IMR-90 (cell line): ENCODE data around the gene PRF1. TPM values are rescaled to one million over a fixed set of nuclear protein-coding genes. Genes with fewer than 3 reads are reported as not detected.

Experiments
- ATAC-seq: fragments of 200-7000 bp; cut with Tn5 transposase; 2 replicates; pipeline ENCODE4 v1.9.1; 2020; ENCODE audit warnings: low read depth, mild to moderate bottlenecking, moderate library complexity
- BruUV-seq: library from RNA; stranded (reverse); fragments of 400-500 nt; replicated peaks from 2 replicates; lab custom pipeline; 2021; lab: Mats Ljungman, UMichigan
- CTCF ChIA-PET: fragments of 300-600 bp; formaldehyde crosslinking; extraction: SDS; loops from one replicate; lab custom pipeline; 2021; ENCODE audit warnings: antibody characterized with exemption; lab: Yijun Ruan, JAX
- POLR2A ChIA-PET: fragments of 300-600 bp; sonication (Branson Sonifier 250); formaldehyde crosslinking; loops from one replicate; lab custom pipeline; 2022; ENCODE audit warnings: antibody characterized with exemption; ENCODE audit not compliant: unreplicated experiment; lab: Charles Lee
- DNase-seq: peaks from one replicate; pipeline ENCODE4 v3.0.0; 2013
- H2AFZ ChIP-seq: replicated peaks from 2 replicates; pipeline ENCODE3; 2013; ENCODE audit warnings: low read length, mild to moderate bottlenecking; ENCODE audit not compliant: poor library complexity
- H2AK5ac ChIP-seq: 2 replicates; pipeline ENCODE4 v1.6.1; 2013; ENCODE audit warnings: low read depth, low read length, inconsistent platforms
- H2AK9ac ChIP-seq: replicated peaks from 2 replicates; pipeline ENCODE3; 2013; ENCODE audit warnings: mild to moderate bottlenecking, low read depth, low read length, moderate library complexity; ENCODE audit not compliant: poor library complexity
- H2BK120ac ChIP-seq: 2 replicates; pipeline ENCODE4 v1.6.1; 2013; ENCODE audit warnings: low read depth, low read length, inconsistent platforms
- H2BK15ac ChIP-seq: 3 replicates; pipeline ENCODE4 v1.6.1; 2013; ENCODE audit warnings: low read depth, low read length, inconsistent platforms
- H2BK20ac ChIP-seq: 2 replicates; pipeline ENCODE4 v1.6.1; 2013; ENCODE audit warnings: low read depth, mild to moderate bottlenecking, inconsistent platforms, low read length, moderate library complexity
- H2BK5ac ChIP-seq: 2 replicates; pipeline ENCODE4 v1.6.1; 2013; ENCODE audit warnings: mild to moderate bottlenecking, low read depth, low read length, inconsistent platforms; ENCODE audit not compliant: poor library complexity, severe bottlenecking
- H3K14ac ChIP-seq: replicated peaks from 2 replicates; pipeline ENCODE4 v1.6.1; 2013; ENCODE audit warnings: low read depth, low read length, inconsistent platforms
- H3K18ac ChIP-seq: 2 replicates; pipeline ENCODE4 v1.6.1; 2013; ENCODE audit warnings: low read depth, low read length, control low read depth
- H3K23ac ChIP-seq: 2 replicates; pipeline ENCODE4 v1.6.1; 2013; ENCODE audit warnings: low read depth, low read length, inconsistent platforms
- H3K27ac ChIP-seq: 2 replicates; pipeline ENCODE4 v1.5.1; 2013; ENCODE audit warnings: mild to moderate bottlenecking, control low read depth, low read length; ENCODE audit not compliant: insufficient read depth
- H3K27me3 ChIP-seq: 2 replicates; pipeline ENCODE4 v1.6.1; 2013; ENCODE audit warnings: low read length; ENCODE audit not compliant: control insufficient read depth, insufficient read depth
- H3K36me3 ChIP-seq: 2 replicates; pipeline ENCODE4 v1.6.1; 2013; ENCODE audit warnings: low read length, mixed read lengths; ENCODE audit not compliant: control insufficient read depth, insufficient read depth
- H3K4ac ChIP-seq: 2 replicates; pipeline ENCODE4 v1.6.1; 2013; ENCODE audit warnings: low read depth, low read length, inconsistent platforms
- H3K4me1 ChIP-seq: 2 replicates; pipeline ENCODE4 v1.6.1; 2013; ENCODE audit warnings: low read length, mixed read lengths; ENCODE audit not compliant: control insufficient read depth, insufficient read depth
- H3K4me2 ChIP-seq: 2 replicates; pipeline ENCODE4 v1.6.1; 2013; ENCODE audit warnings: low read depth, mild to moderate bottlenecking, control low read depth, low read length, moderate library complexity
- H3K4me3 ChIP-seq: 2 replicates; pipeline ENCODE4 v1.5.1; 2013; ENCODE audit warnings: low read depth, mild to moderate bottlenecking, control low read depth, low read length, moderate library complexity; ENCODE audit not compliant: insufficient read depth
- H3K56ac ChIP-seq: 2 replicates; pipeline ENCODE4 v1.6.1; 2013; ENCODE audit warnings: low read length, inconsistent platforms; ENCODE audit not compliant: insufficient read depth; ENCODE audit errors: extremely low read depth
- H3K79me1 ChIP-seq, 2 experiments: 2 replicates each; pipeline ENCODE4 v1.6.1; 2013; ENCODE audit warnings: low read length in 2 of 2, inconsistent platforms in 1 of 2, low read depth in 1 of 2
- H3K9ac ChIP-seq: 2 replicates; pipeline ENCODE4 v1.6.1; 2013; ENCODE audit warnings: low read depth, low read length, control low read depth
- H3K9me1 ChIP-seq: 2 replicates; pipeline ENCODE4 v1.6.1; 2013; ENCODE audit warnings: low read length, inconsistent platforms; ENCODE audit not compliant: insufficient read depth
- H3K9me3 ChIP-seq: 2 replicates; pipeline ENCODE4 v1.6.1; 2013; ENCODE audit warnings: low read length; ENCODE audit not compliant: control insufficient read depth, insufficient read depth
- H4K20me1 ChIP-seq: 2 replicates; pipeline ENCODE4 v1.6.1; 2013; ENCODE audit warnings: low read length, inconsistent platforms; ENCODE audit not compliant: insufficient read depth
- H4K5ac ChIP-seq: 2 replicates; pipeline ENCODE4 v1.6.1; 2013; ENCODE audit warnings: mild to moderate bottlenecking, low read depth, low read length, control low read depth
- H4K8ac ChIP-seq, 2 experiments: 2 replicates each; pipeline ENCODE4 v1.6.1; 2013; ENCODE audit warnings: low read depth in 2 of 2, low read length in 2 of 2, control low read depth in 1 of 2, inconsistent platforms in 1 of 2
- H4K91ac ChIP-seq: 2 replicates; pipeline ENCODE4 v1.6.1; 2013; ENCODE audit warnings: low read depth, low read length, inconsistent platforms; ENCODE audit not compliant: insufficient read depth
- BHLHE40 ChIP-seq: fragments of 150-350 bp; IDR thresholded peaks from 2 replicates; pipeline ENCODE4 v1.6.1; 2016; ENCODE audit warnings: mild to moderate bottlenecking, low read depth, low read length
- CHD1 ChIP-seq: IDR thresholded peaks from 2 replicates; pipeline ENCODE4 v1.6.1; 2012; ENCODE audit warnings: low read depth, low read length, improper control_type of control experiment
- CTCF ChIP-seq: conservative IDR thresholded peaks from 2 replicates; pipeline ENCODE4 v1.5.1; 2012; ENCODE audit warnings: mild to moderate bottlenecking, low read depth, low read length, improper control_type of control experiment
- FOS ChIP-seq: fragments of 150-350 bp; IDR thresholded peaks from 2 replicates; pipeline ENCODE4 v1.6.1; 2016; ENCODE audit warnings: low read depth, low read length
- MAFK ChIP-seq: IDR thresholded peaks from 2 replicates; pipeline ENCODE4 v1.6.1; 2012; ENCODE audit warnings: low read depth, low read length, improper control_type of control experiment
- NFE2L2 ChIP-seq: fragments of 150-350 bp; IDR thresholded peaks from 2 replicates; pipeline ENCODE4 v1.6.1; 2016; ENCODE audit warnings: low read depth, mild to moderate bottlenecking, low read length
- POLR2A ChIP-seq: IDR thresholded peaks from 2 replicates; pipeline ENCODE4 v1.6.1; 2012; ENCODE audit warnings: mild to moderate bottlenecking, low read depth, low read length
- RCOR1 ChIP-seq: IDR thresholded peaks from 2 replicates; pipeline ENCODE4 v1.6.1; 2012; ENCODE audit warnings: mild to moderate bottlenecking, low read length, improper control_type of control experiment; ENCODE audit not compliant: insufficient replicate concordance
- SMC3 ChIP-seq: fragments of 150-350 bp; IDR thresholded peaks from 2 replicates; pipeline ENCODE4 v1.6.1; 2016; ENCODE audit warnings: low read depth, mild to moderate bottlenecking, antibody characterized with exemption, low read length, moderate library complexity
- WGBS, 2 experiments: methylation state at CpG; one replicate each; pipeline versions ENCODE4 v1.1.5 to v1.1.7; 2013; ENCODE audit warnings: missing lambda C conversion rate in 2 of 2; ENCODE audit not compliant: insufficient read length in 1 of 2; ENCODE audit errors: extremely low coverage in 2 of 2; 5-methylcytosine and 5-hydroxymethylcytosine counted together
- dilution Hi-C: fragments of 300-500 bp; cut with HindIII; formaldehyde crosslinking; loops from one replicate; pipeline ENCODE4 v1.14.3; 2018; ENCODE audit warnings: low sequenced_read_pairs; ENCODE audit not compliant: unreplicated experiment
- in situ Hi-C: fragments of 300-500 bp; cut with MboI; formaldehyde crosslinking; loops from 3 replicates; pipeline ENCODE4 v1.14.3; 2019; ENCODE audit warnings: low sequenced_read_pairs, inconsistent platforms, mixed read lengths
- intact Hi-C: fragments of 100-400 bp; cut with micrococcal nuclease; formaldehyde crosslinking; loops from 2 replicates; pipeline ENCODE4 v1.10.0; 2022
- polyA plus RNA-seq, 3 experiments: library from polyadenylated mRNA; depleted of rRNA; stranded (reverse); fragments of >200 nt; gene quantifications; 2 replicates each; pipeline ENCODE4 v1.2.3, GENCODE V29; 2012; ENCODE audit warnings: low replicate concordance in 1 of 3
- total RNA-seq: library from RNA; depleted of rRNA; stranded (reverse); fragments of >200 nt; gene quantifications from 2 replicates; pipeline ENCODE4 v1.2.3, GENCODE V29; 2012
- TF ChIP-seq, protein P1 (sequence below): fragments of 150-350 bp; IDR thresholded peaks from 2 replicates; pipeline ENCODE4 v1.6.1; 2016; ENCODE audit warnings: low read depth, mild to moderate bottlenecking, low read length, moderate library complexity, borderline replicate concordance

The PRF1 gene
- total and polyA plus RNA-seq, 2 of the 4 experiments (the other 2 are of a cell fraction): not detected

DNA sequence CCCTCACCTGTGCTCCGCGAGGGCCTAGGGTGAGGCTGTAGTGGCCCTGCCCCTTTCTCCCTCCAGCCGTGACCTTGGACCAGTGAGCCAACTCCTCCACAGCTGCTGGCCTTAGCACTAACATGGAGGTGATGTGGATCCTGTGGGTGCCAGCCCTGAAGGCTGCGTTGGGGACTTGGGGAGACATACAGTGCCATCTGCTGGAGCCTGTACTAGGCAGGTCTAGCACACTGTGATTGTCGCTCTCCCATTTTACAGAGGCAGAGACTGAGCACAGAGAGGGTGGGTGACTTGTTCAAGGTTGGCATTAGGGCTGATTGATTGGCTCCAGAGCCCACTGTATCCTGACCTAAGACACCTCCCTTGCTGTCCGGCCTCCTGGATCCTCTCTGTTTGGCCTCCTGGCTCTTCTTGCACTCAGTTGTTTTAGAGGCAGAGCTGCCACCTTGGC is 37.6 kb downstream of the PRF1 start:
- no peak for DNase-seq
- H3K14ac ChIP-seq: no peak overlapping the region
- no peaks in the 10 kb centered on the region for H3K79me1 ChIP-seq
- no peak overlapping the region for H2BK15ac ChIP-seq
- H2AK5ac ChIP-seq: no peak overlapping the region
- no peak overlapping the region for H3K56ac ChIP-seq
- H3K9me3 ChIP-seq: no peaks in the 10 kb centered on the region
- WGBS, 2 experiments: no CpG with 5 or more reads among the region's 6 CpGs
- no peak overlapping the region for H4K91ac ChIP-seq
- no peak overlapping the region for H3K4me2 ChIP-seq
- H2BK20ac ChIP-seq: no peak overlapping the region
- no peak for ATAC-seq
- H3K27me3 ChIP-seq: peaks cover 23% of the 10 kb centered on the region
- no peak overlapping the region for H2BK120ac ChIP-seq
- in situ Hi-C loops (no loop called here), intact Hi-C loops (no loop called here), dilution Hi-C loops (no loop called here)
- no peak overlapping the region for H3K18ac ChIP-seq
- H2AFZ ChIP-seq: no peak overlapping the region
- ChIA-PET CTCF (no interaction called here), POLR2A (no interaction called here)
- BruUV-seq: no TSS peak
- TF ChIP-seq MAFK: no peak
- no peak for TF ChIP-seq CTCF
- TF ChIP-seq BHLHE40: no peak
- TF ChIP-seq RCOR1: no peak
- TF ChIP-seq SMC3: no peak
- TF ChIP-seq CHD1: no peak
- TF ChIP-seq POLR2A: no peak
- no peak for TF ChIP-seq FOS
- no peak for TF ChIP-seq NFE2L2
- TF ChIP-seq, protein P1, sequence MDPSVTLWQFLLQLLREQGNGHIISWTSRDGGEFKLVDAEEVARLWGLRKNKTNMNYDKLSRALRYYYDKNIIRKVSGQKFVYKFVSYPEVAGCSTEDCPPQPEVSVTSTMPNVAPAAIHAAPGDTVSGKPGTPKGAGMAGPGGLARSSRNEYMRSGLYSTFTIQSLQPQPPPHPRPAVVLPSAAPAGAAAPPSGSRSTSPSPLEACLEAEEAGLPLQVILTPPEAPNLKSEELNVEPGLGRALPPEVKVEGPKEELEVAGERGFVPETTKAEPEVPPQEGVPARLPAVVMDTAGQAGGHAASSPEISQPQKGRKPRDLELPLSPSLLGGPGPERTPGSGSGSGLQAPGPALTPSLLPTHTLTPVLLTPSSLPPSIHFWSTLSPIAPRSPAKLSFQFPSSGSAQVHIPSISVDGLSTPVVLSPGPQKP: no peak
- no peaks in the 10 kb centered on the region for H4K20me1 ChIP-seq
- H4K8ac ChIP-seq: no peak overlapping the region
- no peak overlapping the region for H2BK5ac ChIP-seq
- H3K4ac ChIP-seq: no peak overlapping the region
- no peak overlapping the region for H3K23ac ChIP-seq
- no peaks in the 10 kb centered on the region for H3K9me1 ChIP-seq
- H4K5ac ChIP-seq: no peak overlapping the region
- H3K4me3 ChIP-seq: no peak overlapping the region
- H3K4me1 ChIP-seq: no peaks in the 10 kb centered on the region
- no peak overlapping the region for H3K9ac ChIP-seq
- H2AK9ac ChIP-seq: no peak overlapping the region
- no peak overlapping the region for H3K27ac ChIP-seq
- H3K36me3 ChIP-seq: no peaks in the 10 kb centered on the region
